Fibroblast of gingiva (primary cell): ENCODE results near the gene BCAP31.

Experiments used
- DNase-seq: peaks from one replicate; pipeline ENCODE4 v3.0.0-alpha.2; 2011; ENCODE audit warnings: low read depth

BCAP31 gene

DNA sequence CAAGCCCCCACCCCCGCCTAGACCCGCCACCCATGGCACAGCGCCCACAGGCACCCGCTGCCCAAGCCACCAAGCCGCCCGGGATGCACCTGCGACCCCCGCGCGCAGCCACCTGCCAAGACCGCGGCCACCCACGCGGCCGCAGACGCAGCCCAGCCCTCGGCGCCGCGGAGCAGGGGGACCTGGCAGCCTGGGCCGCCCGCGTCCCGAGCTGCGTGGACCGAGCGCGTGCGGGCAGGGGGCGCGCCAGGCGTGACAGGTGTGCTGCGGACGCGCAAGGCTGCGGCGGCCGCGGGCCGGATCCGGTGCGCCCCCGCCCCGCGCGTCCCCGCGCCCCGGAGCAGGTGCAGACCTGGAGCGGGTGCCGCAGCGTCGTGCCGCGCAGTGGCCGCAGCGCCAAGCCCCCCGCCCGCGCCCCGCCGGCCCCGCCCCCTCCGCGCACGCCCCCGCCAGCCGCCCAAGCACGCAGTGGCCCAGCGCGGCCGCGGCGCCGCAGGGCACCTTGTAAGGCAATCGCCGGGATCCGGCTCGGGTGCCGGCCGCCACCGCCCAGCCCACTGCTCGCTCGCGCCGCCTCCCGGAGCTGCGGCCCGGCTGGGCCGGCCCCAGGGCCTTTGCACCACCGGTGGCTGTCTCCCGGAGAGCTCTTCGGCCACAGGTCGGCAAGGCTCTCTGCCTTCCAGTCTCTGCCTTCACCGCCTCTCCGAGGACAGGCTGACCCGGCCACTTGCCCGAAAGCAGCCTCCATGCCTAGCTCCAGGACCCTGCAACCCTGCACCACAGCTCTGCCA lies 50.6 kb downstream of the BCAP31 start, which contains the start of gene PNCK:
Gene PNCK, minus strand, starts transcription at position 386 of the 791 bp plus-strand sequence. CDS start 737 bp downstream, outside the sequence.
- no peak for DNase-seq

DNA sequence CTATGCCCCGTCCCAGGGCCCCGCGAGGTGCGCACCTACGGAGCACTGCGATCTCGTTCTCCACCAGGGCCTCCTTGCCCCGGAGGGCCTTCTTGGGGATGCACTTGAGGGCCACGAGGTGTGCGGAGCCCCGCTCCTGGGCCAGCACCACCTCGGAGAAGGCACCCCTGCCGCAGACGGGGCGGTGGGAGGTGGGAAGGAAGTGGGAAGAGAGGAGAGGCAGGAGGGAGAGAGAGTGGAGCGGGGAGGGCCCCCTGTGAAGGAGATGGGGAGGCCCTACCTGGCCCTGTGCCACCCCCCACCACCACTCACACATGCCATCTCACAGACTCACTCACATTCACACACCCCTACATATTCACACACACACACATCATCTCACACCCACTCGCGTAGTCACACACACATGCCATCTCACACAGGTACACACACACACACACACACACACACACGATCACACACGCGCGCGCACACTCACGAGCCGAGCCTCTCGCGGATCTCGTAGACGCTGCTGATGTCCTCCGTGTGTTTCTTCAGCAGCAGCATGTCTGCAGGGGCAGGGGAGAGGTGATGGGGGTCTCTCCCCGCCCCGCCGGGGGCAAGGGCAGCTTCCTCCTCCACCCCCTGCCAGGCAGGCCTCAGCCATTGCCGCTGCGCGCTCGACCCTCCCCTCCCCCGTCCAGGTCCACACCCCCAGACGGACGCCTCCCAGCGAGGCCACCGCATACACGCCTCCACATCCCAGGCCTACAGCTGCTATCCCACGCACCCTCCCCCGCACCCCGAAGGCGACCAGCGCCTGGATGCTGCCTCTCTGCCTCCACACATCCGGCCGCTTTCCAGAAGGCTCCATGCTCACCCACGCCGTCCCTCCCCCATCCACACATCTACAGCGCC lies 51.4 kb downstream of the BCAP31 start:
- DNase-seq: no peak

DNA sequence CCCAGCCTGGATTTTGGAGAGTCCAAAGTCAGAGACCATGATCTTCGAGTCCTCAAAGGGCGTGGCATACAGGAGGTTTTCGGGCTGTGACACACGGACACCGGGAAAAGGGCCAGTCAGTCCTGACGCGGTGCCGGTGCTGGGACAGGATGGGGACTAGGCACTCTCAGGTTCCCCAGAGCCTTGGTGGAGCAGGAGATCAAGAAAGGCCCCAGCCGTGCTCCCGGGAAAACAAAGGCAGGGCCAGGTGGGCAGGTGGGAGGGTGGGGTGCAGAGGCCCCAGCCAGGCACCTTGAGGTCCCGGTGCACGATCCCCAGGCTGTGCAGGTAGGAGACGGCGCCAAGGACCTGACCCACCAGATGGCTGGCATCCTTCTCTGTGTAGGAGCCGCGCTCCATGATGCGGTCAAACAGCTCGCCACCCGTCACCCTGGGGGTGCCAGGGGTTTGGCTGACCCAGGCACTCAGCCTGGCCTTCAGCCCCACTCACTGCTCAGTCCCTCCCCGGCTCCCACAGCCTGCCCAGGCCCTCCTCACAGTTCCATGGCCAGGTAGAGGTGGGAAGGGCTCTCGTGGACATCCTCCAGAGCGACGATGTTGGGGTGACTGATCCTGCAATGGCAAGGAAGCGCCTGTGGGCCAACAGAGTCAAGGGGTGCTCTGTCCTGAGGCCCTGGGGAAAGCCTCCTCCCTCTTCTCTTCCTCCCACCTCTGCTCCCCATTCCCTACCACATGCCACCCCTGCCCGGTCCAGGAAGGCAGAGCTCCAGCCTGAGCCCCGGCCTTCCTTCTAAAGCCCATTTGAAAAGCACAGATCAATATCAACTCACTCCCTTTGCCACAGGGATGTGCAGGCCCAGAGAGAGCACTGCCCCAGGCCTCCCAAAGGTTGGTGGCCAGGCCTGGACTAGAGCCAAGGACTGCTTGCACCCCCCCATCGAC lies 52.3 kb downstream of the BCAP31 start:
- DNase-seq: no peak

DNA sequence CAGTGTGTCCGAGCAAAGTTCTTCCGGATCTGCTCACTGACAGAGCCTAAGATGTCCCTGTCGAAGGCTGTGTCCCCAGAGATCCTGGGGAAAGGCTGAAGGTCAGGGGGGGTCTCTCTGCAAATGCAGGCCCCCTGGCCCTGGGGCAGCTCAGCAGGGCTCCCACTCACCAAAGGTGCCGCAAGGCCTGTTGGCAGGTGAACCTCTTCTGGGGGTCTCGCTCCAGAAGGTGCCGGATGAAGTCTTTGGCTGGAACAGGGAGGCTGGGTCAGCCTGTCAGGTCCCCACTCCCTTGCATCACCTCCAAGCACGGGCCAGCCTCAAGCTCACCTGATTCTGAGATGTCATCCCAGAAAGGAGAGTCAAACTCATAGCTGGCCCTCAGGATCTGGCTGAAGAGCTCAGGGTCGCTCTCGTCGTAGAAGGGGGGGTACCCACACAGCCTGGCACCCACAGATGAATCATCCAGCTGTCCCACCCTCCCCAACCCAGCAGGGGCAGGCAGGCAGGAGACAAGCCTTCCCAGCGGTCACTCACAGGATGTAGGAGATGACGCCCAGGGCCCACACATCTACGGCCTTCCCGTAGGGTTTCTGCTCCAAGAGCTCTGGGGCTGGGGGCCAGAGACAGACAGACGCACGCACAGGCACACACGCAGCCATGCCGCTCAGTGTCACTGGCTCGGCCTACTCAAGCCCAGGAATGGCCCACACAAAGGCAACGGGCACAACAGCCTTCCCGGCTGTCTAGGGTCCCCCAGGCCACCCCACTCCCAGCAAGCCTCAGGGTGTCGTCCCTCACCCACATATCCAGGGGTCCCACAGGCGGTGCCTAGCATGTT lies 53.2 kb downstream of the BCAP31 start:
- no peak for DNase-seq

DNA sequence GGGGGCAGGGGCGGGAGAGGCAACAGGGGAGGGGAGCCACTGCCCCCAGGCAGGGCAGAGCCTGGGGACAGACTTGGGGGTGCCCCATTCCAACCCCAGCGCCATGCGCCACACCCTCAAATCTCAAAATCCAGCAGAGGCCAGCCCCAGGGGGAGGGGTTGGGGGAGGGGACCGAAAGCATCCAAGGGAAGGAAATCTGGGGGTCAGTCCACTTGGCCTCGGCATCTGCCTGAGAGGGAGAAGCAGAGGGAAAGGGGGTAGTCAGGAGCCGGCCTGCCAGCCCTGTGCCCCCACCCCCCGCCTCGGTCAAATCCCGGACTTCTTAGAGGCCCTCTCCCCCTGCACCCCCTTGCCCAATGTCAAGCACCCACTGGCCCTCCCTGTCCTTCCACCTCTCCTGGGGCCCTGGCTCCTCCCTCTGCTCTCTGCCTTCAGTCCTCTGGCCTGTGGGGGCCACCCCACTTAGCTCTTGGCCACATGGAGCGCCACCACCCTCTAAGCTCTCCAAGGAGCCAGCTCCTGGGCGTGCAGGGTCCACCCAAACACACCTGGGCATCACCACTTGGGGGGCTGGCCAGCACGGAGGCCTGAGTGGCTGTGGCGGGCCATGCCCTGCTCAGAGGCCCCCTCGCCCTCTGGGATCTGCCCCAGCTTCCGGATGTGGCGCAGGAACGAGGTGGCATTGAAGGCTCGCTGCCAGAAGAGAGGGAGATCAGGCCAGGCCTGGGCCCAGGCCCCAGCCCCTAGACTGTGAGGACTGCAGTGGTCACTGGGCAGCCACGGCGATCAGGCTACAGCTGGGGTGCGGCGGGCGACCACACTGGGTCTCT lies 54.1 kb downstream of the BCAP31 start:
- no peak for DNase-seq

DNA sequence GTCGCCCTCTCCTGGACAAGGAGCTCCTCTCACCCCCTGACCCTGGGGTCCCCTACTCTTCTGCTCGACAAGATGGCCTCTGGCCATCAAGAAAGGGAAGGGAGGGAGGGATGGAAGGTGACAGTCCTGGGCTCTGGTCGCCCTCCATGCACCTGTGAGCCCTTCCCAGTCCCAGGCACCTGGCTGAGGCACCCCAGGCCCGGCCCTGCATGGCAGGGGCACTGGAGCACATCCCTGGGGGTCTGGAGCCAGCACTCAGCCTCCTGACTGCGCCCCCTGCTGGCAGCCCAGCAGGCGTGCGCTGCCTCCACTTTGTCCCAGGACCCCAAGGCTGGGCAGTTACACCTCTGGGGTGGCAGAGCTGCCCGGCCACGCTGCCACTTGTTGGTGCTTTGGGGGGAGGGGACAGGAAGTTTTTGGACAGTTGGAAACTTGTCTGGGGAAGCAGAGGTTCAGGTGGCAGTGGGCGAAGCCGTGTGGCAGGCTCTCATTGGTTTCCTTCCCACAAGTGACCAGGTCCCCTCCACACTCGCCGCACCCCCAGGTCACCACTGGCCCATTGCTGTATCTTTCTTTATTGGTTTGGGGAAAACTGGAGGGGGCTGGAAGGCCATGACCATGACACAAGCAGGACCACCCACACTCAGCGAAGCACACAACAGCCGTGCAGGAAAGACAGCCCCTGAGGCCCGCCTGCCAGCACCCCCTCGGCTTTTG lies 54.9 kb downstream of the BCAP31 start:
- DNase-seq: no peak

DNA sequence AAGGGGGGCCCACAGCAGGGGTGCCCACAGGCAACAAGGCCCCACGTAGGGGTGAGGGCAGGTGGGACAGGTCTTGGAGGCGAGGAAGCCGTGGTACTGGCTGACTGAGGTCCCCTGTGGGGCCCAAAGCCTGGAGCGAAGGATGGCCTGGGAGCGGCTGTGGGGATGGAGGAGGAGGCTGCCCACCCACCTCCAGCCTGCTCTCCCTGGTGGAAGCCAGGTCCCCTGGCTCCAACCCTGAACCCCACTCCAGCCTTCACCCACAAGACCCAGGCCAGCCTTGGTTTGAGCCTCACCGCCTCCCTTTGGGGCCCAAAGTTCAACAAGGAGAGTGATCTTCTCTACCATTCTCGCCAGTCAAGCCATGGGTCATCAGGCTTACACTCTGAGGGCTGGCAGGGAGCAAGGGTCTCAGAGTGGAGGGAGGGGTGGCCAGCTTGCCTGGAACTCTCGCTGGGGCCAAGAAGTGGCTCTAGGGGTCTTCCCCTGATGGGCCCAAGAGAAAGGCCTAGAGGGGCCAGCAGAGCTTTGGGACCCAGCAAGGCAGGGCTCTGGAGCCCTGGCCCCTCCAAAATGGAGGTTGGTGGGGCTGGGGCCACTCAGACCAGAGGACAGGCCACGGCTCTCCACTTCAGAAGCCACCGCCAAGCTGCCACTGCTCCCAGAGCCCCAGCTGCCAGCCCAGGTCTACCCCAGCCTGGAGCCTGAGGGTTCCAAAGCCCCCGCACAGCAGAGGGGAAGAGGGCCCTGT lies 55.6 kb downstream of the BCAP31 start:
- no peak for DNase-seq

DNA sequence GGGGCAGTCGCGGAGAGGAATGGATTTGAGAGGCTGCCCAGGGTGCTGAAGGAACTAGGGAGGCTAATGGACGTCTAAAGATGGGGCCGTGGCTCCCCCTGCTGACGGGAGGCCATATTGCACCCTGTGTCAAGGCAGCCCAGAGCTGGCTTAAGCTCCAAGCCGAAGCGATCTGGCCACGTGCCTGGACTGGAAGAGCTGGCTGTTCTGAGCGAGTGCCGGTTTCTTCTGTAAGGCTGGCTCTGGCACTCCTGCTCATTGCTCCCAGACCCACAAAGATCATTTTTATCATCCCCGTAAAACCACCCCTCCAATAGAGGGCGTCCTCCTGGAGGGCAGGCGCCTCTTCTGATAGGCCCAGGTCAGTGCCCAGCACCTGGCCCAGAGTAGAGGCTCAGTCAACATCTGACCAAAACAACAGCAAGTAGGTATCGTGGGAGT lies 56.2 kb downstream of the BCAP31 start:
- peak; percentile 57 for DNase-seq

DNA sequence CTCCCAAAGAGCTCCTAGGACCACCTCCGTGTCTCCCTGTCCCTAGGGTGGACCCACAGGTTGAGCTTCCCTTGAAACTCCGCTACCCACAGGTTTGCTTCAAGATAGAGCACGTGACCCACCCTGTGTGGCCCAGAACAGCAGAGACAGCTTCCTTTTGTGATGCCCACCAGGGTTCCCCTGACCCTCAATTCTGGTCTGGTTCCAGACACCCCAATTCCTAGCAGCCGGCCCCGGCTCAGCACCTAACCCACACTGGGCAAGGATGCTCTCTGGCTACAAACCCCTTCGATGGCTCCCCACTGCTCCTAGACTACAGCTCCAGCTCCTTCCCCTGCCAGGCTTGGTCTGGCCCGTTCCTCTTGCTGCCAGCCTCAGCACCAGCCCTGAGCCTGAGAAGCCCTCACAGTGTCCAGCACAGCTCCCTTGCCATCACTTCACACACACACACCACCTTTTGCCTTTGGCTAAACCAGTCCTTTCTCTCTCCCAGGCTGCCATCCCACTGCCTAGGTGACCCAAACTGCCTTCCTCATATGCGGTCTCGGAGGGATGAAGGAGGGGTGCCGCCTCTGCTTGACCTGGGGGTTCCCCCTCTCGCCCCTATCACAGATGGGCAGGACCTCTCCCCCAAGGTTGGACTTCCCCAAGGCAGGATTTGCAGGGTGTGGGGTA lies 56.8 kb downstream of the BCAP31 start:
- no peak for DNase-seq

DNA sequence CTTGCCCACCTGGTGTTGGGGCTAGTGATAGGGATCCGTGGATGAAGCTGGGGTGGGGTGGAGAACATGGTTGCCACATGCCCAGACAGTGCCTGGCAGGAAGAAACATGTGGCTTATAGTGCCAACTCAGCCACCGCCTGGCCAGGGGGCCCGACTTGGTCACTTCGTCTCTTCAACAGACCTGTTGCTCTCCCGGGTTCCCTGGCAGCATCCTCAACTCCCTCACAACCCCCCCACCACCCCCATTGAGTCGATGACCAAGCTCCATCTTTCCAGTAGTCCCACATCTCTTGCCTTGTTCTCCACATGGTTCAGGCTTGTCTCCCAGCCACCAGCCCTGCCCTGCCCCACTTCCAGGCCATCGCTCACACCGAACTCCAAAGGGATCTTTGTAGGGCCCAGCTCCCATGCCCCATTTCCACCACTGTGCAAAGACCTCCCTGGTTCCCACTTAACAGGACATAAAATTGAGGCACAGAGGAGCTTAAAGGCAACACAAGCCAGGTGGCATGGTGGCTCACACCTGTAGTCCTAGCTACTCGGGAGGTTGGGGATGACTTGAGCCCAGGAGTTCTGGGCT lies 58.4 kb downstream of the BCAP31 start:
- no peak for DNase-seq

DNA sequence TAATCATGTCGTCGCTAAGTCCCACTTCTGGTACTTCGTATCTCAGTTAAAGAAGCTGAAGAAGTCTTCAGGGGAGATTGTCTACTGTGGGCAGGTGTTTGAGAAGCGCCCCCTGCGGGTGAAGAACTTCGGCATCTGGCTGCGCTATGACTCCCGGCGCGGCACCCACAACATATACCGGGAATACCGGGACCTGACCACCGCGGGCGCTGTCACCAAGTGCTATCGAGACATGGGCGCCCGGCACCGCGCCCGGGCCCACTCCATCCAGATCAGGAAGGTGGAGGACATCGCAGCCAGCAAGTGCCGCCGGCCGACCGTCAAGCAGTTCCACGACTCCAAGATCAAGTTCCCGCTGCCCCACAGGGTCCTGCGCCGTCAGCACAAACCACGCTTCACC lies 61.9 kb downstream of the BCAP31 start:
- DNase-seq: no peak

DNA sequence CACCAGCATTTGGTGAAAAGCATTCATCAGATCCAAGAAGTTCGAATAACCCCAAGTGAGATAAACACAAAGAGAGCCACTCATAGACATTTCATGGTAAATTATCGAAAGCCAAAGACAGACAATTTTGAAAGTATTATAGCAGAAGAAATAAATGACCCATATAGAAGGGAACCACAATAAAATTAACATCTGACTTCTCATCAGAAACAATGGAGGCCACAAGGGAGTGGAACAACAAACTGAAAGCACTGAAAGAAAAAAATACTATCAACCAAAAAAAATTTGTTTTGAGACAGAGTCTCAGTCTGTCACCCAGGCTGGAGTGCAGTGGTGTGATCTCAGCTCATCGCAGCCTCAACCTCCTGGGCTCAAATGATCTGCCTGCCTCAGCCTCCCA lies 64.9 kb downstream of the BCAP31 start:
- no peak for DNase-seq

DNA sequence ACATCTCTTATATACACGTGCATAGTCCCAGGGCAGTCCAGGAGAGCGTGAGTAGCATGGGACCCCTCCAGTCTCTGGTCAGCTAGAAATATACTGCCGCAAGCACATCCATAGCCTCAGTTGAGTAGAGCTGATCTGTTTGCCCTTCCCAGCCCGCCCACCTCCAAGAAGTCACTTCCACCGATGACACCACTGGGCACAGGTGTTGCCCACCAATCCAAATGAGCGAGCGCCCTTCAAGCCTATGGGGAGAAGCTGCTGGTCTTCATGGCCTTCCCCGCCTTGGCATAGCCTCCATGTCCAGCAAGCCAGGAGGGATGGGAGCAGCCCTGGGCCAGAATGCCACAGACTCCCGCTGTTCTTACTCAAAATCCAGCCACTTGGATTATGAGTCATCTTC lies 67.0 kb downstream of the BCAP31 start:
- no peak for DNase-seq

DNA sequence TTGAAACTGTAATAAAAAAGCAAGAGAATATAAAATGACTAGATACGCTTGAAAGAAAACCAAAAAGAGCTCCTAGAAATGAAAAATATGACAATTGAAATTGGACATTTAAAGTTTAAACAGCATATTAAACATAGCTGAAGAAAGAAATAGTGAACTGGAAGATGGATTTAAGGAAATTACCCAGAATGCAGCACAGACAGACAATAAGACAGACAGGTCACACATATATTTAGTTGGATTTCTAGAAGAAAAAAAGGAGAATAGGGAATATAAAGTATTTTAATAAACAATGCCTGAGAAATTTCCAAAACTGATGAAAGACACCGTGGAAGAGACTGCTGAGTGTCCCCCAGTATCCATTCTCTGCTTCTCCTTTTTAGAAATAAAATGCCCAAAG lies 70.6 kb downstream of the BCAP31 start:
- DNase-seq: no peak

DNA sequence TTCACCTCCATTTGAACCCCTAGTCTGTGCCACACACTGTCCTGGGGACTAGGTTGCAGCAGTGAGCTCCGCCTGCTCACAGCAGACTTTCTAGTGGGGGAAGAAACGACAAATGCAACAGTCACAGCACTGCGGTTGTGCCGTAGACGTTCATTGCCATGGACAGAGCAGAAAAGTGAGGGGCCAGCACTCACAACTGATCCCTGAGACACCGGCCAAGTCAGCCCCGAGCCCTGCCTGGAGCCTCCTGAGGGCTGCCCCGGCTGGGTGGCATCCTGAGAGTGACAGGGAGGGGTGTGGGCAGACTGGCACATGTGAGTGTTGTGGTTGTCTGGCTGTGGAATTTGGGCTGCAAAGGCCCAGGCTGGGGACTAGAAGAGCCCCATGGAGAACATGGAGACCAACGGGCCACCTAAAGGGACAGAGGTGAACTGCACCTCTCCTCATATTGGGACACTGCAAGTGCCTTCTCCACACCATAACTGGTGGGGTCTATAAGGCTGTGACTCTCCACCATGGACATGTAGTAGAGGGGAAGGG lies 72.6 kb downstream of the BCAP31 start:
- DNase-seq: no peak

DNA sequence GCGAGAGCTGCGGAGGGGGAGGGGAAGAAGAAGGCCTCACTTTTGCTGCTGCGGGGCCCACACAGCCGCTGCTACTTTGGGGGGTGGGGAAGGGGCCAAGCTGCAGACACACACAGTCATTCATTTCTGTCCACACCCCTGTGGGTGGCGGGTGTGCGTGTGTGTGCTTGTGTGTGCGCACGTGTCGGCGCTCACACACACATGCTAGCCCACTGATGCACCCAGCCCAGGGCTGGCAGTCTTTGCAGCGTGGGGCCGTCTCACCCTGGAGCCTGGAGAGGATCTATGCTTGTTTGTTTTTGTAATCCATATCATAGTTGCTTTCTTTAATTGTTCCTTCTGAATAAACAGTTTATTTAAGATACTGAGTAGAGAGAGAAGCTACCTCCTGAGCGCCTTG lies 73.2 kb downstream of the BCAP31 start:
- DNase-seq: no peak
